Muscle of arm (tissue), 14 donors: ENCODE data around the gene PCDHGA5. TPM values are rescaled to one million over a fixed set of nuclear protein-coding genes. Genes with fewer than 3 reads are reported as not detected.
"Not testable (repeated sequence)": the region's sequence is repeated elsewhere in the genome, so short reads cannot be mapped to it uniquely, and the experiment has no call there.

ENCODE experiments used
- DNase-seq: peaks from one replicate; pipeline ENCODE4 v3.0.0-alpha.2; 2013
- long read RNA-seq, 11 donors: transcript quantifications; one replicate each; lab custom pipeline, GENCODE V29; 2026
- polyA plus RNA-seq, 12 donors: library from polyadenylated mRNA; unstranded; fragments of 120-200 nt; gene quantifications; one replicate each; pipeline ENCODE4 v1.2.1, GENCODE V29; 2013; ENCODE audit not compliant: insufficient read length in 12 of 12

The PCDHGA5 gene
- 1 to 10 TPM in 10 of 12 donors, not detected in 2; 2.1 to 3.4 (median 2.7) TPM for polyA plus RNA-seq
- long read RNA-seq, donor 1, full-length matches to known transcripts = 6 of 6 reads
- long read RNA-seq, donor 1, partial matches to known transcripts = 0 of 6 reads
- long read RNA-seq, donor 1, other reads (novel, unspliced or antisense) = 0 of 6 reads
- long read RNA-seq, donor 2 = 0 reads
- long read RNA-seq, donor 3, full-length matches to known transcripts = 1 of 1 reads
- long read RNA-seq, donor 3, partial matches to known transcripts = 0 of 1 reads
- long read RNA-seq, donor 3, other reads (novel, unspliced or antisense) = 0 of 1 reads
- long read RNA-seq, donor 4 = 0 reads
- long read RNA-seq, donor 5, full-length matches to known transcripts = 2 of 2 reads
- long read RNA-seq, donor 5, partial matches to known transcripts = 0 of 2 reads
- long read RNA-seq, donor 5, other reads (novel, unspliced or antisense) = 0 of 2 reads
- long read RNA-seq, donor 6 = 0 reads
- long read RNA-seq, donor 7 = 0 reads
- long read RNA-seq, donor 8, full-length matches to known transcripts = 4 of 4 reads
- long read RNA-seq, donor 8, partial matches to known transcripts = 0 of 4 reads
- long read RNA-seq, donor 8, other reads (novel, unspliced or antisense) = 0 of 4 reads
- long read RNA-seq, donor 9, partial matches to known transcripts = 0 of 2 reads
- long read RNA-seq, donor 9, other reads (novel, unspliced or antisense) = 0 of 2 reads
- long read RNA-seq, donor 10, partial matches to known transcripts = 0 of 2 reads
- long read RNA-seq, donor 10, other reads (novel, unspliced or antisense) = 0 of 2 reads
- long read RNA-seq, donor 11, partial matches to known transcripts = 0 of 1 reads
- long read RNA-seq, donor 11, other reads (novel, unspliced or antisense) = 0 of 1 reads

GRCh38 chr5:141363952-141364660, at the start of gene PCDHGA5:
PCDHGA5 (plus strand) TSS chr5:141364162; CDS start chr5:141364331, 169 bp downstream.
- no peak for DNase-seq

DNA sequence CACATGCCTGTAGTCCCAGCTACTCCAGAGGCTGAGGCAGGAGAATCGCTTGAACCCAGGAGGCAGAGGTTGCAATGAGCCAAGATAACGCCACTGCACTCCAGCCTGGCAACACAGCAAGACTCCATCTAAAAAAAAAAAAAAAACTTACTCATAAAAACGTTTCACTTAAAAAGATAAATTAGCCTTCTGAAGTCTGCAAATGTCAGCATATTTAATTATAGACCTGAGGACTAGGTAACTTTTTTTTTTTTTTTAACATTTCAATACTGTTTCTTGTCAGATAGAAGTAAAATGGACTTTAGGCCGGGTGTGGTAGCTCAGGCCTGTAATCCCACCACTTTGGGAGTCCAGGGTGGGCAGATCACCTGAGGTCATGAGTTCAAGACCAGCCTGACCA, 47.0 kb upstream of the PCDHGA5 start:
- DNase-seq = not testable (repeated sequence)

DNA sequence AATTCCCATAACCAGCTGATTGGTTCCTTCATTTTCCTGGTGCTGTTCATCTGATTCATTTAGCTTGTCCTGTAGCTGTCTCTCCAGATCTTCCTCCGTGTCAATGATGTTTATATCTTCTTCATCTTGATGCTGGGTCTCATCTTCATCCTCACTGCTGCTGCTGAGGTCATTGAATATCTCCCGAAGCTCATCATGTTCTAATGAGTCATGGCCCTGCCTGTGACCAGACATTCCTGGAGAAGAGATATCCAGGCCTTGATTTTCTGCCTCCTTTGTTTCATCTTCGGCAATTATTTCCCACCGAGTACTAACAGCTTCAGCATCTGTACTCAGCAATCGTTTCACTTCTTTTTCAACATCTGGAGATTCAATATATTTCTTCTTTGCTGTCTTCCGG, 44.8 kb upstream of the PCDHGA5 start:
- DNase-seq = no peak

- no peak for DNase-seq
Observed at GRCh38 chr5:141319699-141320098, 44.3 kb upstream of the PCDHGA5 start.

- peak; percentile 95 for DNase-seq
Observed at GRCh38 chr5:141320225-141321169, 43.5 kb upstream of the PCDHGA5 start, which contains the start of gene TAF7. TAF7 (minus strand) TSS chr5:141320784; CDS start chr5:141320044, 740 bp downstream.

GRCh38 chr5:141322261-141322660, 41.7 kb upstream of the PCDHGA5 start:
- no peak for DNase-seq

DNA sequence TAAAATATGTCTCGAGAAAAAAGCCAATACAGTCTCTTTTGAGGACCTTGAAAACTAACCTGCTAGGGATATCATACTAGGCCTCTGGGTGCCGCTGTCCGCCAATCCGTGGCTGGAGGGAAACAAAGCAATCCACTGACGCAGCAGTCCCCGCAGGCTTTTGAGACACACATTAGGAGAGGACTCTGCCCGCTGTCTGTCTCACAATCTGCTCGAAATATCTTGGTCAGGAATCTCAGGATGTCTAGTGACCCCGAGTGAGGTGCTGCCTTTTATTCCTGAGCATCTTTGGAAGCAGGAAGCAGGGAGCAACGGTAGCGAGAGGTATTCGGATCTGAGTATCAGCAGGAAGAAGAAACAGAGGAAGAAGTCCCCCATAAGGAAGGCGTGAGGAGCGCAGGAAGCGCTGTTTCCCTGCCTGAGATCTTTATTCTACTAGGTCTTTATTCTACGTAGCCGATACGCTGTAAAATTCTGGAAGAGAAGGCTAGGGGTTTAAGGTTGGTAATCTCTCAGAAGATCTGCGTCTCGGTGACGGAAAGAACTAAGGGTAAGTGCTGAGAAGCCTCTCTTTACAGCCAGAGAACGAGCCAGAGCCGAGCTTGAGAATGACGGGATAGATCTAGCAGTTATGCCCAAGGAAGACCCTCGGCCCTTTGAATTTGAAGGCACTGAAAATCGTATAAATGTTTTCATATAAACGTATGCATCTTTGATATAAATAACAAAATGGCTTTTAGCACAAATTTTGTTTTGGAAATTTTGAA, 37.7 kb upstream of the PCDHGA5 start:
- peak; percentile 11 for DNase-seq

DNA sequence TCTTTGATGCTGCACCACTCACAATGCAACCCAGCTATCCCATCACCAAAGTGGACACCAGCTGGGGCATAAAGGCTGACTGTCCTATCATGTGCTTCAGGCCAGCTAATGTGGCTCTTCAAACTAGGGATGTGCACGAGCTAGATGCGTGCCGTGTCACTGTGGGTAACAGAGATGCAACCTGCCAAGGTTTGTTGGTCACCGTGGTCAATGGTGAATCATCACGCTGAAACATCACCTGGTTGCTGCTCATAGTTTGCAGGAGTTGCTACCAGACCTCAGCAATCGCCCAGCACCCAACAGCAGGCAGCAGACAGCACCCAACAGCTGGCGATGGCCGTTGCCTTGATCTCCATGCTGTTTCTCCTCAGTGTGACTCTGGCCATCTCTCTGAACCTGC, 35.7 kb upstream of the PCDHGA5 start:
- DNase-seq = no peak

- DNase-seq = no peak
Observed at GRCh38 chr5:141330299-141331080, 33.5 kb upstream of the PCDHGA5 start, which contains the start of gene PCDHGA1. PCDHGA1 (plus strand) TSS chr5:141330514.

GRCh38 chr5:141332571-141332970, 31.4 kb upstream of the PCDHGA5 start:
- not testable (repeated sequence) for DNase-seq

- DNase-seq = peak; percentile 30
Observed at GRCh38 chr5:141338538-141339306, 25.2 kb upstream of the PCDHGA5 start, which contains the start of gene PCDHGA2. PCDHGA2 (plus strand) TSS chr5:141338760.

DNA sequence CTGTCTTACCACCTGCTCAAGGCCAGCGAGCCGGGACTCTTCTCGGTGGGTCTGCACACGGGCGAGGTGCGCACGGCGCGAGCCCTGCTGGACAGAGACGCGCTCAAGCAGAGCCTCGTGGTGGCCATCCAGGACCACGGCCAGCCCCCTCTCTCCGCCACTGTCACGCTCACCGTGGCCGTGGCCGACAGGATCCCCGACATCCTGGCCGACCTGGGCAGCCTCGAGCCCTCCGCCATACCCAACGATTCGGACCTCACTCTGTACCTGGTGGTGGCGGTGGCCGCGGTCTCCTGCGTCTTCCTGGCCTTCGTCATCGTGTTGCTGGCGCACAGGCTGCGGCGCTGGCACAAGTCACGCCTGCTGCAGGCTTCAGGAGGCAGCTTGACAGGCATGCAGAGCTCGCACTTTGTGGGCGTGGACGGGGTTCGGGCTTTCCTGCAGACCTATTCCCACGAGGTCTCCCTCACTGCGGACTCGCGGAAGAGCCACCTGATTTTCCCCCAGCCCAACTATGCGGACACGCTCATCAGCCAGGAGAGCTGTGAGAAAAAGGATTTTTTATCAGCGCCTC, 23.1 kb upstream of the PCDHGA5 start:
- not testable (repeated sequence) for DNase-seq

GRCh38 chr5:141342773-141343172, 21.2 kb upstream of the PCDHGA5 start:
- DNase-seq = no peak

GRCh38 chr5:141343242-141343952, 20.6 kb upstream of the PCDHGA5 start, which contains the start of gene PCDHGA3:
PCDHGA3 (plus strand) TSS chr5:141343829; CDS start chr5:141344034, 205 bp downstream.
- DNase-seq = no peak

DNA sequence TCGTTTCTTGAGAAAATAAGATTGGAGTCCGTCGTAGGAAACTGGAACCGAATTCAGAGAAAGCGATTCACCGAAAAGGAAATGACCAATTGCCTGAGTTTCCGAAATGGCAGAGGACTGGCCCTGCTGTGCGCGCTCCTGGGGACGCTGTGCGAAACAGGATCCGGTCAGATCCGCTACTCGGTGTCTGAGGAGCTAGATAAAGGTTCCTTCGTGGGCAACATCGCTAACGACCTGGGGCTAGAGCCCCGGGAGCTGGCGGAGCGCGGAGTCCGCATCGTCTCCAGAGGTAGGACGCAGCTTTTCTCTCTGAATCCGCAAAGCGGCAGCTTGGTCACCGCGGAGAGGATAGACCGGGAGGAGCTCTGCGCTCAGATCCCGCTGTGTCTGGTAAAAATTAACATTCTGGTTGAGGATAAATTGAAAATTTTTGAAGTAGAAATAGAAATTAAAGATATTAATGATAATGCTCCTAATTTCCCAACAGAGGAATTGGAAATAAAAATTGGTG, 20.0 kb upstream of the PCDHGA5 start:
- no peak for DNase-seq

DNA sequence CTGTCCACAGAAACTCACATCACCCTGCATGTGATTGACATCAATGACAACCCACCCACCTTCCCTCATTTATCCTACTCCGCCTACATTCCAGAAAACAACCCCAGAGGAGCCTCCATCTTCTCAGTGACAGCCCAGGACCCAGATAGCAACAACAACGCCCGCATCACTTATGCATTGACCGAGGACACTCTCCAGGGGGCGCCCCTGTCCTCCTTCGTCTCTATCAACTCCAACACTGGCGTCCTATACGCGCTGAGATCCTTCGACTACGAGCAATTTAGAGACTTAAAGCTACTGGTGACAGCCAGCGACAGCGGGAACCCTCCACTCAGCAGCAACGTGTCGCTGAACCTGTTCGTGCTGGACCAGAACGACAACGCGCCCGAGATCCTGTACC, 18.6 kb upstream of the PCDHGA5 start:
- no peak for DNase-seq

- not testable (repeated sequence) for DNase-seq
Observed at GRCh38 chr5:141346017-141346416, 17.9 kb upstream of the PCDHGA5 start.
